NCI-H82 treated with DMSO at 0.1 percent for 48 hours (cell line): Measurements from ENCODE around the gene MAML2.

Source experiments
- DNase-seq: peaks from one replicate; lab custom pipeline; 2025; ENCODE audit not compliant: unreplicated experiment; lab: John Stamatoyannopoulos, UW

Gene MAML2

DNA sequence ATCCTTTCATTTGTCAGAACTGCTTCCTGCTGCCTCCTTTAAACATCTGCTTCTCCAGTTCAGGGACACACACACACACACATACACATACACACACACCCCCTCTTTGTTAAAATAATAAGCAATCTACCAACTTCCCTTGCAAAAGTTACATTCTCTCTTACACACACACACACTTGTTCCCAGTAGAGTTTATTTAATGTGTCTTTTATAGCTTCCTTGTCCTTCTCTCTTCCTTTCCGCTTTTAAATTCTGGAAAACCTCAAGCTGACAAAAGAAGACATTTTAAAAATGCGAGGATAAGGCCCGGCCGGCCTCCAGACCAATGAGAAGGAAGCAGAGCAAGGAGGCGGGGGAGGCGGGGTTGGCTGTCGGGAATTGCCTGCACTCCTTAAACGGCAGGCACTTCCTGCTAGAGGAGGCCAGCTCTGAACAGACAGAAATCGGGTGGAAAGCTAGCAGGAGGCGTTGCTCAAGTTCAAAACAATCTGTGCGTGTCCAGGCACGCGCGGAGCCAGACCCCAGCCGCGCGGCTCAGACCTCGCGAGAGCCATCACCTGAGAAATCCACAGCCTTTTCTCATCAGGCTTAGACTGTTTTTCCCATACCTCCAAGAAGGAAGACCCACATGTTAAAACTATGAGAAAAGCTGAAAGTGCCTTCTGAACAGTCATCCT lies 99.9 kb downstream of the MAML2 start:
- DNase-seq = peak; percentile 87

DNA sequence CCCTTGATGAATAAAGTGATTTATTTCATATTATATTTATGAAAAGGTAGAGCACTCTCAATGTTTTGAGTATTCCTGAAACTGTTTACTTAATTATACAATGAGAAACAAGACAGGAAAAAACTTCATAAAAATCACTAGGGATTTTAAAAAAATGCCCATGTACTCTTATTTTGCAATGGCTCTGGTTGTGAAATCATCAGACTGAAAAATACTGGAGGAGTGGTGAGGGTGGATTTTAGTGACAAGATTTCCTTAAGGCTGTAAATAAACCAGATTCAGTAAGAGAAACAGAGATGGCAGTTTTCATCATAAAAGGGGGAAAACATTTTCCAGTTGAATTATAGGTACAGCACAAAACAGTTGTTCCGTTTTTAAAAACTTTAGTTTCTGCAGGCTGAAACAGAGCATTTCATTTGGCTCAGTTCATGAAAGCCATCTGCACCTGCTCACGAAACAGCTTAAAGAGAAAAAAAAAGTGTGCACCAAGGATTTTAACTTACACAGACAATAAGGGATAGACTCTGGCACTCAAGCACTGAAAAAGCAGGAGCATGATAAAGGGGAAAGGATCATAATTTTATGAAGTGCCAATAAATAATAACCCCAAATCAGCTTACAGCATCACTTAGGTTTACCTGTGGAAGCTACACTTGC lies 100.7 kb downstream of the MAML2 start:
- peak; percentile 40 for DNase-seq

DNA sequence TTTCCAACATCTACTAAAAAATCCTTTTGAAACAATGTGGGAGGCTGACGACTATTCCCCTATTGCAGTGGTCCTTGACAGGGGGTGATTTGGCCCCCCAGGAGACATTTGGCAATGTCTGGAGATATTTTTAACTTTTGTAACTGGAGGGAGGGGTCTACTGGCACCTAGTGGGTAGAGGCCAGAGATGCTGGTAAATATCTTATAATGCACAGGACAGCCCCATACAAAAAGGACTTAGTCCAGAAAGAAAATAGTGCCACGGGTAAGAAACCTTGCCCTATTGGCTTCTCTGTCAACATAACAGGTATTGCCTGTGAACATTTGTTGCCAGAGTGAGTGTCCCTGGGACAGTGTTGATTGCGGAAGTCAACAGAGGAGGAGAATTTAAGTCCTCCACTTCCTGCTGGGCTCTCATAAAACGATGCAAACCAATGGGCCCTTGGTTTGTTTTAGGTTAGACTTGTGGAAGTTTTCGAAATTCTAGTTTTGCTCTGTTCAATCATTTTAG lies 101.6 kb downstream of the MAML2 start:
- no peak for DNase-seq

DNA sequence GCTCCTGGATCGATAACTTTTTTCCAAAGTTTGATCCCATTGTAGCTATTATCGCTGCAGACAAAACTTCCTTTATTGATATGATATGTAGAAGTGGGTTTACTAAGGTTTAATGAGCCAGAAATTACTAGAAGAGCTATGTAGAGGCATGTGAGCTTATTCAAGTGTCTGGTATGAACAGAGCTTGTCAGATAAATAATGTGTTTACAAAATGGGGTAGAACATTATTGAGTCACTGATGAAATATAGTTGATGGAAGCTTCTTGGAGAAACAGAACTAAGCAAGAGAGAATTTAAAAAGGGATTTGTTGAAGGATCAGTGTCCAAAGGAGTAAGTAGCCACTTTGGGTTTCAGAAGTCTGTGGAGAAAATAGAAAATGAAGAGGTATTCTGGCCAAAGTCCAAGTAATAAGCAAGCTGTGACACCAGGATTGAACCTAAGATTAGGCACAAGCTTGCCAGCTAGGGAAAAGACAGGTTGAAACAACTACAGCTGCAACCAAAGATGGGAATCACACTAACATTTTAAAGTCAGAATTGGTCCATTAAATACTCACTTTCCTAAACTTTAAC lies 104.3 kb downstream of the MAML2 start:
- peak; percentile 25 for DNase-seq

DNA sequence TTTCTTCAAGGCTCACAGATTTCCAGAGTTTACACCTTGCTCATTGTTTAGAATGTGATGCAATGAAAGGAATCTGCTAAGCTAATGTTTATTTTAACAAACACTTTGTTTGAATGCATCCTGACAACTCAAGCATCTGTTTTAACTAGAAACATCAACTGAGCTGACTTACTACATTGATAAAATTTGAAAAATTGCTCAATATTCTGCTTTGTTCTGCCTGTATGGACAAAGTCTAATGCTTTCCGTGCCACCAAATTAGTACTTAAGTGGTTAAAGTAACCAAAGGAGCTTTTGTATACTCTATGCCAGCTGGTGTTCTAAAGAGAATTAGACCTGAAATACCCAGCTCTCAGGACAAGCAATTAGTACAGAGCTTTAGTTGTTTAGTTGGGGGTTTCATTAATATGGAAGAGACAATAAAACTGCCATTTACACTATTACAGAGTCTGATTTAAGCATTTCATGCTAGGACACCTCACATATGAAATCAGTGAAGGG lies 105.2 kb downstream of the MAML2 start:
- peak; percentile 85 for DNase-seq

DNA sequence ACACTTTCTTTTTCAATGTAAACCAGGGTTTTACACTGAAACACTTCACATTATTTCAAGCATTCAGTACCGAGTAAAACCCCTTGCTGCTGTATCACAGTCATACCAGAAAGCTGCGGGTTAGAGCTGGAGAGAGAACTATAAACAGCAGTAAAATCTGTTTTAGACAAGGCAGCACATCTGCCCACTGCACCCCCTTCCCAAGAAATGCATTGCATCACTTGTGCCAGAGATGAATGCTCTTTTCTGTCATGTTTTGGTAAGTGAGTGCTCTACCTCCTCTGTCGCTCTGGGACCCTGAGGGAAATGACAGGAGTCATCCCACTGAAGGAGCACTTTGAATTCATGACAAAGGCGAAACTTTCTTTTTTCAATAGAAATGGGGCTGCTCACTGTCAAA lies 107.2 kb downstream of the MAML2 start:
- DNase-seq = no peak

DNA sequence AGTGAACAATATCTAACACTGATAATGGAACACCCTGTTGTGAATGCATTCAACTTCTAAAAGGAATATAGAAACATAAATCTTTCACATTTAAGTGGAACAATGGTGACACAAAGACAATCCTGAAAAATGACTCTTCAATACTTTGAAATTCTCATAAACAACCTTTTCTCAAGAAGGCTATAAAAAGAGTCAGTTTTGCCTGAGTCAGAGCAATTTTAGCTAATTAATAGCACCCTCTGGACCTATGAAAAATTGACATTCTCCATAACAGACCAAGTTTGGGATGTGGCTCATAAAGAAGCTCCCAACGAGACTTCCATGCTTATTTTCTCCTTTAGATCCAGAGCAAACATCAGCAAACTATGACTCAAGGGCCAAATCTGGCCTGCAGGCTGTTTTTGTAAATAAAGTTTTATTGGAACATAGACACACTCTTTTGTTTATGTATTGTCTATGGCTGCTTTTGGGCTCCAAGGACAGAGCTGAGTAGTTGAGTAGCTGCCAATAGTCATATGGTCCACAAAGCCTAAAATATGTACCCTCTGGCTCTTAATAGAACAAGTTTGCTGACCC lies 108.0 kb downstream of the MAML2 start:
- DNase-seq = no peak

DNA sequence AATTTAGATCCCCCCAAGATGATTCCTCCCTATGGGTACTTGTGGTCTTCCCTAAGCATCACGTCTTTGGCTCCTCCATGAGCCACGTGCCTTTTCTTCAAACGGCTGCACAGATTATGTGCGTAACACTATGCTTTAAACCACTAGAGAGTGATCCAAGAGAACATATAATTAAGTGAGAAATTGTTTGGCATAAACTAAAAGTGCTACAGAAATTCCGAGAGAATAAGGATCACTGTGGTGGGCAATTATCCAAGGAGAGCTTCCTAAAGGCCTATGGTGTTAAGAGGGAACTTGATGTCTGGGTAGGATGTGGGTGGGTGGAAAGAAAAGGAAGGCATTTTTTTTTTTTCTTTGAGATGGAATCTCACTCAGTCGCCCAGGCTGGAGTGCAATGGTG lies 110.9 kb downstream of the MAML2 start:
- DNase-seq = no peak

DNA sequence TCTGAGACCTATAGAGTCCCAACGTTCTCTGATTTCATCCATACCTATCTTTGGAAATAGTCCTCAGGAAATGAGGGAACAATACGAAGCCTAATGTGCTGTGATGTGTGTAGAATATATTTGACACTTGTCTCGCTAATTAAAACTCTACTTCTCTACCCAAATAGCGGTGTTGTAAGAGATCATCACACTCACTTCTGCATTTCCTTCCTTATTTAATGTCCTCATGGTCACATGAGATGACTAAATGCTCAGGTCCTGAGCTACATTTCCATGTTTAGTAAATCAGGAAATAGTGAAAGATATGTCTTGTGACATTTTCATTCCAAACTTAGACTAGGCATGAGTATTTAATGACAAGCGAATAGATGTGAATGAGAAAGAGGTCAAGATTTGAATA lies 112.3 kb downstream of the MAML2 start:
- no peak for DNase-seq

DNA sequence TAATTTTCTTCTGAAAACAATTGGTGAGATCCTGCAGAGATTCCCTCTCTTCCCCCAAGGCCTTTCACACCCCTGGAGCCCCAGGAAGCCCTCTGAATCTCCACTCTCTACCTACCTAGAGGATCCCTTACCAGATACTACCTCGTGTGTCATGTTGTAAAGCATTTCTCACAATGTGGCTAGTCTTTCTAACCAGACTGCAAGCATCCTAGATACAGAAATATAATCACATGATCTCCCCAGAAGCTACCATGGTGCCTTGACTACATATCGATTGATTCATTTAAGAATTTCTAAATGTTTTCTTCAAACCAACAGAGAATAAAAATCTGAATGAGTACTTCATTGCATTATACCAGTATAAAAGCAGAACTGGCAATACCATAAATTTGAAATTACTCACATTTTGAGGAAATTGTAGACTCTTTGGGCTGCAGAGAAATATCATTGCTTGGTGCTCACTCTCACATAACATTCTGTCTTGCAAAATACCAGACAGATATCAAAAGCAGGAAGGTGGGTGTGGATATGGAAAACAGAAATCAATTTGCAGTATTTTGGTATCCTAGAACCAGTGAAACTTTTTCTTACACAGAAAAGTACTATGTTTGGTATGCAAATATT lies 113.5 kb downstream of the MAML2 start:
- DNase-seq = no peak

DNA sequence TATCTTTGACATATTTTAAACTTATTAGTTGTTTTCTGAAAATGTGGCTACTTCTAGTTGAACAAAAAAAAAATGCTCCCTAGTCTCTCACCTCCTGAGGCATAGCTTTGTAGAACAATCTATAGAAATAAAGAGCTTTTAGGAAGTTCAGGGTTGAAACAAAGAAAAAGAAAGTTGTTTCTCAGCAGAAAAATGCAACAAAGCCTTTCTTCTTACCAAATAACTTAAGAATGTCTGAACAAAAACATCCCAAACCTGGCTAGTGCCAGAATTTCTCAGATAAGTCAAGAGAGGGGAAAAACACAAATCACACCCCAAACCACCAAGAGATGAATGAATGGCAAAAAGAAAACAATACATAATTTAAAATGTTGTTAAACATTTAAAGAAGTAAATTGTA lies 114.1 kb downstream of the MAML2 start:
- DNase-seq = no peak

DNA sequence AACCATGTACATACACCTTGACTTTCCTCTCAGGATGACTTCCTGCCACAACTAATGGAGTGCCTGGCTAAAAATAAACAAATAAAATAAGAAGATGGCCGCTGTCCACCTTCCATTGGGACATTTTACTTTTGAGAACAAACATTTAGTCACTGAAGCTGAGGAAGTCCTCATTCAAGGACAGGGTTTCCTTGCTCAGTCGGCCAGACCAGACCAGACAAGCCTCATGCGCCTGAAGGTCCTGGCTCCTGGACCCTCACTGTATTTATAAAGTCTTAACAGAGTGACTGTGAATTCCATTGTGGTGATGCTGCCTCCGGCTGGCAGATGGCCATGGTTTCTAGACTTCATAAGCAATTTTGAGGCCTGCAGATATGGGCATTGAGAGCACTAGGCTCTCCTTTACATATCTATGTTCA lies 114.5 kb downstream of the MAML2 start:
- no peak for DNase-seq

DNA sequence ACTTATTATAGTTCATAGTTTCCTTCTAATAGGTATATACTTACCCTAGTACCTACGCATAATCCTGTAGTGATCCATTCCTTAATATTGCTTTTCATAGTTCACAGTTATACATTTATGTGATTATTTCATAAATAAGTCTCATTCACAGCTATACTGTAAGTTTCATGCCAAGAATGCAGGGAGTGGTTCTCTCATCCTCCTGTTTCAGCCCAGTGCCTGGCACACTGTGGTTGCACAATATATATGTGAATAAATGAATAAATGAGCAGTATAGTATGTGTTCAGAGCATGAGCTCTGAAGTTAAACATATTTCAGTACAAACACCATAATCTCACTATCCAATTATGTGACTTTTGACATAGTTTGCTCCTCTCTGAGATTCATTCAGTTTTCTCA lies 115.8 kb downstream of the MAML2 start:
- DNase-seq = no peak

DNA sequence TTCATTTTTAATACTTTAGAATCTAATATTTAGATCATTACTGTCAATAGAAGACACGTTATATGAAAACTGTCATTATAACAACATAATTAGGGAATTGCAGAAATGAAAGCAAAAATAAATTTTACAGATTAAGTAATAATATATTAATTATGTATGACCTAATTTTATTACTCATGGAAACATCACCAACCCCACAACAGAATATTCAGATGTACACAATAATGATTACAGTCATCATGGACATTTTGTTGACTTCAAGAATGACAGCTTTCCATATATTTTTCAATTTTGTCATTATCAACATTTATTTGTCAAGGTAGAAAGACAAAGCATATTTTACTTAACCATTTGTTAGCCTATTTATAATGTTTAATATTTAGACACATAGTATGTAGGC lies 119.9 kb downstream of the MAML2 start:
- no peak for DNase-seq

DNA sequence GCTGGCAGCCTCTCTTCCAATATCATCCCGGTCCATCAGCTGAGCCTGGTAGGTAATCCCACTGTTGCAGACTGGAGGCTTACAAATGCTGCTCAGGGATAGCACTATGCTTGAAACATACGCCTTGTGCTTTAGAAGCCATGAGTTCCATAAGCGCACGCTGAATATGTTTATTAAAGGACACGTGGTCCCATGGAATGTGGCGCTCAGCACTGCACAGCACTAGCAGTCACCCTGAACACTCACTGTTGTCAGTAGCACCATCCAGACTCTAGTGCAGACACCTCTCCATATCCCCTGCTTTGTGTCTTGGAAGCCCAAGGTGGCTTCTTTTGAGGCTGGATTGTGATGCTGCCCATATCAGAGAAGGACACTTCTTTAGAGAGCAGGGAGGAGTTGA lies 120.9 kb downstream of the MAML2 start:
- DNase-seq = no peak

DNA sequence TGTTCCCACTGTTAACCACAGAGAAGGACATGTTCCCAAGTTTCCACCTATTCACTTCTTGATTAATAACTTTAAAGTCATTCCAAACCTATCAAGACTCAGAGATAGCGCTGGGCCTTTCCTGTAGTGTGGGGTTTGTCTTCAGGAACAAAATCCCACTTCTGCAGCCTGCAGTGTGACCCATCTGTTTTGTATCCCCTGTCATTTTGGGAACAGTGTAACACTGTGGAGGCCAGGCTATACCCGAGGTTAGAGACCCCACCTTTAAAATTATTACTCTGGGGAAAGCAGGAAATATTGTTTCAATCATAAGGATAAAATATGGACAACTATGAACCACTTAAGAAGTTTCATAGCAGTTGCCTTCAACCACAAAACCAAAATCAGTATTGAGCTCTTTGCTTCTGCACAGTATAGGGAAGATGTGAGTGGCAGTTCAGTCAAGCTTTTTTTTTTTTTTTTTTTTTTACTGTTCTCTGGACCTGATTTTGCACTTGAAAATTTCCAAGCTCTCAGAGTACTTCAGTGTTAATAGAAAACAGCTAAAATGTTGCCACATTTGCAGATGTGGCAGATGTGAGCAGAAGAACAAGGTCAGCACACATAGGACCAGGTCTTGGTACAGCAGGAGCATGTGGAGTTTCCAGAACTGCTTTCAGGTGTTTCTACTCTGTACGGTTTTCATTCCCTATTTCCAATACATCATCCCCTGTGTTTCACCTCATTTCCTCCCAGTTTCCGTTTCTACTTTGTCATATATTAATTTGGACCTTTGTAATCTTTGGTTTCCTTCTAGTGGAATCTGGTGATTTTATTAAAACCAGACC lies 121.5 kb downstream of the MAML2 start:
- DNase-seq = no peak

DNA sequence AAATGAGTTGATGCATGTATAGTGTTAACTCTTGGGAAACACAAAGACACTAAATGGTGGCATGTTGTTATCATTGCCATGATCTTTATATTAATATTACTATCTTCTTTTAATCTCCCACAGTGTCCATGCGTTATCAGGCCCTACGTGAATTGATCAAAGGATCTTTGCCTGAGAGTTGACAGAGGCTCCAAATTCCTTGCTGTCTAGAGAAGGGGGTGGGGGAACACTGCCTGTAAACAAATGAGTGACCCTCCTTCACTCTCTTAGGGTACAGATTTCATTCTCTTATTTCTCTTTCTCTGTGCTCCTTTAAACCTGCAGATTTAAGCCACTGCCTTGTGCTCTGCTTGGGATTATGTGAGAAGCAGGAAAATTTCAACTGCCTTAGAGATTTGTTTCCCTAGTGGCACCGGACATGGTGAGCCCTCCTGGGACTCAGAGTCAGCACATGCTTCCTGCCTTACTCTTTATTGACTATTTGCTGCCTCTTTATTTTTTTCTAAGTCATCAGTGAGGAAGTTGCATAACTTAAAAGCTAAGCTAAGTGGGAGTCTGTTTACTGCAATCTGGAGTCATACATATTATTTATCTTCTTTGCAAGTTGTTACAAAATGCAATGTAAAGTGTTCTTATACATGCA lies 122.9 kb downstream of the MAML2 start:
- DNase-seq = no peak

DNA sequence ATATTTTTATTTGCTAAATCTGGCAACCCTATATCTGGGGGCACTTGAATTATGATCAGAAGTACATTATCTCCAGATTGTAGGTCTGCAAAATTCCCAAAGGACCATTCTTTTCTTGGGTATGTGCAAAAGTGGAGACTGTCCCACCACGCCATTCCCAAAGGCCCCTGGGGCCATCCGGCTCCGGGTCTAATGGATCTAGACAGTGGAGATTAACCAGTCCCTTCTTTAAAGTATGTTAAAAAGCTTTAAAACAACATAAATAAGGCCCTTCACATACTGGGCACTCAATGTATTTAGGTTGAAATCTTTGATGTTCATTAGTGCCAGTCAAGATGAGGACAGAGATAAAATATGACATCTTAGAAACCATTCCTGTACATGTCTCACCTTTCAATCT lies 124.1 kb downstream of the MAML2 start:
- no peak for DNase-seq

DNA sequence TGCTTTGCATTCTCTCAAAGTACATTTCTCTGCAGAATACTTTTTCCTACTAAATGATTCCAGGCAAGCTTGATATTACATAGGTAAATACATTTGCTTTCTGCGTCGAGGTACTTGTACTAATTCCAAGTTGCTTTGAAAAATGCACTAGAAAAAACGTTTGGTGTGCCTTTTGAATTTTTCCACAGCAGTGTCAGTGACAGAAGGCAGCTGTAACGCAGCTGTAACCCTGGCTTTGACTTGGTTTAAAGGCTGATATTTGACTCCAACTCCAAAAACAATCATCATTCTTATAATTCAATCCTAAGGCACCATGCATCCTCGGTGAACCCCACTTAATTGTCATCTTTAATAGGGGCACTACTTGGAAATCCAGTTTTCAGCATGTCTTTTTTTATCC lies 125.0 kb downstream of the MAML2 start:
- no peak for DNase-seq

DNA sequence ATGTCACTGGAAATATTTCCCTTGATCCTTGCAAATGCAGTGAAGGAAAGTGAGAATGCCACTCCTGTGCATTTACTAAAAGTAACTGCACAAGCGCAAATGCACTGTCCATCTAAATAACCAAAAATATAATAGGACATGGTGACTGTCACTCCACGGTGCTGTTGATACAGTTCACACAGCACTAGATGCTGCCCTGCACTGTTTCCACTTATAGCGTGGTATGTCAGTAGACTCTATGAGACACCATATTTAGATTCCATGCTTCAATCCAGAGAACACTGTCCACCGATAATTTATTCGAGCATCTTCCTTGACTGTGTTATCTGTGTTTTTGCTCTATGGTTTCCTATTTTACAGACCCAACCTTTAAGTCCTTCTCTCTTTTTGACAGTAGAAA lies 125.8 kb downstream of the MAML2 start:
- no peak for DNase-seq
